Naive B cell (primary cell): ENCODE measurements around the gene TMPO. TPM values are rescaled to one million over a fixed set of nuclear protein-coding genes. Genes with fewer than 3 reads are reported as not detected.
"Not testable (repeated sequence)": the region's sequence is repeated elsewhere in the genome, so short reads cannot be mapped to it uniquely, and the experiment has no call there.

Source experiments
- ATAC-seq, 2 donors: fragments of 150-1000 bp; cut with Tn5 transposase; 2 replicates each; pipeline ENCODE4 v1.10.0; 2021; ENCODE audit warnings: low read depth in 2 of 2, mild to moderate bottlenecking in 2 of 2, moderate library complexity in 2 of 2
- DNase-seq: peaks from one replicate; pipeline ENCODE4 v3.0.0; 2022
- H3K27ac Mint-ChIP-seq, 6 donors: one replicate each; pipeline ENCODE4 v1.8.0; 2020 to 2022; ENCODE audit warnings: mild to moderate bottlenecking in 6 of 6, mixed read lengths in 6 of 6, moderate library complexity in 5 of 6, inconsistent platforms in 2 of 6
- H3K27me3 Mint-ChIP-seq, 3 donors: one replicate each; pipeline ENCODE4 v1.8.0; 2021 to 2022; ENCODE audit warnings: mixed read lengths in 3 of 3, mild to moderate bottlenecking in 1 of 3
- H3K36me3 Mint-ChIP-seq, 2 donors: one replicate each; pipeline ENCODE4 v1.8.0; 2020 to 2022; ENCODE audit warnings: mixed read lengths in 2 of 2, inconsistent platforms in 1 of 2, mild to moderate bottlenecking in 1 of 2
- H3K4me1 Mint-ChIP-seq, 3 donors: one replicate each; pipeline ENCODE4 v1.8.0; 2020 to 2022; ENCODE audit warnings: mixed read lengths in 3 of 3, inconsistent platforms in 1 of 3, mild to moderate bottlenecking in 1 of 3, moderate library complexity in 1 of 3
- H3K4me3 Mint-ChIP-seq, 8 donors: one replicate each; pipeline ENCODE4 v1.8.0; 2020 to 2022; ENCODE audit warnings: mild to moderate bottlenecking in 8 of 8, mixed read lengths in 8 of 8, moderate library complexity in 8 of 8, inconsistent platforms in 2 of 8
- H3K9me3 Mint-ChIP-seq, 7 donors: one replicate each; pipeline ENCODE4 v1.8.0; 2020 to 2022; ENCODE audit warnings: mixed read lengths in 7 of 7, mild to moderate bottlenecking in 5 of 7, inconsistent platforms in 2 of 7, moderate library complexity in 1 of 7
- polyA plus RNA-seq, 6 donors: library from polyadenylated mRNA; unstranded; fragments of 300-500 nt; fragmentation: Illumina TruSeq; gene quantifications; one replicate each; pipeline ENCODE4 v1.2.3, GENCODE V29; 2021; ENCODE audit warnings: low read depth in 6 of 6

Gene TMPO
- polyA plus RNA-seq, 6 donors from 2014 or later: 30.7 to 83.0 (median 77.8) TPM

GRCh38 chr12:98519257-98519907 is 4.0 kb downstream of the TMPO start:
- H3K27ac Mint-ChIP-seq: peak overlapping the region in 4 of 6 donors; percentile 37 to 91 (median 76)
- no peaks in the 10 kb centered on the region for H3K27me3 Mint-ChIP-seq

GRCh38 chr12:98530068-98530467 is 14.7 kb downstream of the TMPO start:
- H3K27me3 Mint-ChIP-seq: no peaks in the 10 kb centered on the region
- DNase-seq: no peak
- H3K4me1 Mint-ChIP-seq: peaks cover 0 to 21% (median 10%) of the 10 kb centered on the region in 3 donors
- H3K27ac Mint-ChIP-seq: peak overlapping the region in 1 of 6 donors; percentile 16
- H3K4me3 Mint-ChIP-seq: no peak overlapping the region
- ATAC-seq: no peak
- H3K9me3 Mint-ChIP-seq: no peaks in the 10 kb centered on the region
- H3K36me3 Mint-ChIP-seq: peaks cover 0 to 6% of the 10 kb centered on the region in 2 donors

More at GRCh38 chr12:98519257-98519907, 4.0 kb downstream of the TMPO start:
- peak overlapping the region in 7 of 8 donors; percentile 24 to 84 (median 62) for H3K4me3 Mint-ChIP-seq
- peaks cover 0 to 4% of the 10 kb centered on the region in 2 donors for H3K36me3 Mint-ChIP-seq
- DNase-seq (no peak), ATAC-seq (no peak)
- peaks cover 29 to 63% (median 40%) of the 10 kb centered on the region in 3 donors for H3K4me1 Mint-ChIP-seq
- H3K9me3 Mint-ChIP-seq: no peaks in the 10 kb centered on the region

GRCh38 chr12:98532687-98533304 is 17.4 kb downstream of the TMPO start:
- ATAC-seq: peak; percentile 56 to 57
- Mint-ChIP-seq H3K27me3 (no peaks in the 10 kb centered on the region), H3K36me3 (peaks cover 0 to 16% of the 10 kb centered on the region in 2 donors), H3K4me1 (peaks cover 0 to under 1% (median 0%) of the 10 kb centered on the region in 3 donors), H3K9me3 (no peaks in the 10 kb centered on the region), H3K4me3 (no peak overlapping the region), H3K27ac (no peak overlapping the region)
- DNase-seq: peak; percentile 44

- H3K27ac Mint-ChIP-seq: peak overlapping the region in 2 of 6 donors; percentile 49 to 79
- H3K9me3 Mint-ChIP-seq: no peaks in the 10 kb centered on the region
- ATAC-seq (no peak), DNase-seq (no peak)
- H3K4me1 Mint-ChIP-seq: no peaks in the 10 kb centered on the region
- H3K27me3 Mint-ChIP-seq: no peaks in the 10 kb centered on the region
- H3K36me3 Mint-ChIP-seq: peaks cover 0 to 22% of the 10 kb centered on the region in 2 donors
- no peak overlapping the region for H3K4me3 Mint-ChIP-seq
Measured at GRCh38 chr12:98533723-98534251, 18.4 kb downstream of the TMPO start.

- no peaks in the 10 kb centered on the region for H3K9me3 Mint-ChIP-seq
- peak overlapping the region in 2 of 6 donors; percentile 45 to 65 for H3K27ac Mint-ChIP-seq
- H3K4me3 Mint-ChIP-seq: no peak overlapping the region
- DNase-seq (no peak), ATAC-seq (no peak)
- no peaks in the 10 kb centered on the region for H3K27me3 Mint-ChIP-seq
- H3K36me3 Mint-ChIP-seq: peaks cover 0 to 25% of the 10 kb centered on the region in 2 donors
- no peaks in the 10 kb centered on the region for H3K4me1 Mint-ChIP-seq
Measured at GRCh38 chr12:98538031-98538430, 22.6 kb downstream of the TMPO start.

- H3K27me3 Mint-ChIP-seq: no peaks in the 10 kb centered on the region
- H3K9me3 Mint-ChIP-seq: no peaks in the 10 kb centered on the region
- no peak for ATAC-seq
- DNase-seq: no peak
- peaks cover 0 to 9% of the 10 kb centered on the region in 2 donors for H3K36me3 Mint-ChIP-seq
- no peak overlapping the region for H3K27ac Mint-ChIP-seq
- no peak overlapping the region for H3K4me3 Mint-ChIP-seq
- H3K4me1 Mint-ChIP-seq: no peaks in the 10 kb centered on the region
Measured at GRCh38 chr12:98543701-98544100, 28.3 kb downstream of the TMPO start.

- Mint-ChIP-seq H3K4me3 (no peak overlapping the region), H3K36me3 (peaks cover 0 to 9% of the 10 kb centered on the region in 2 donors), H3K9me3 (no peaks in the 10 kb centered on the region), H3K27me3 (no peaks in the 10 kb centered on the region), H3K4me1 (no peaks in the 10 kb centered on the region), H3K27ac (peak overlapping the region in 1 of 6 donors; percentile 39)
- DNase-seq: no peak
- no peak for ATAC-seq
Measured at GRCh38 chr12:98544751-98545150, 29.4 kb downstream of the TMPO start.

- Mint-ChIP-seq H3K27ac (no peak overlapping the region), H3K4me1 (no peaks in the 10 kb centered on the region), H3K27me3 (no peaks in the 10 kb centered on the region), H3K9me3 (no peaks in the 10 kb centered on the region), H3K4me3 (no peak overlapping the region), H3K36me3 (peaks cover 15 to 16% of the 10 kb centered on the region in 2 donors)
- DNase-seq: no peak
- no peak for ATAC-seq
Measured at GRCh38 chr12:98549371-98550110, 34.2 kb downstream of the TMPO start.

GRCh38 chr12:98551787-98552186 is 36.4 kb downstream of the TMPO start:
- H3K36me3 Mint-ChIP-seq: peaks cover 15 to 16% of the 10 kb centered on the region in 2 donors
- ATAC-seq: no peak
- no peaks in the 10 kb centered on the region for H3K27me3 Mint-ChIP-seq
- H3K4me1 Mint-ChIP-seq: peaks cover 0 to 3% (median 0%) of the 10 kb centered on the region in 3 donors
- no peak for DNase-seq
- H3K9me3 Mint-ChIP-seq: no peaks in the 10 kb centered on the region
- no peak overlapping the region for H3K4me3 Mint-ChIP-seq
- H3K27ac Mint-ChIP-seq: peak overlapping the region in 1 of 6 donors; percentile 86

- H3K27ac Mint-ChIP-seq, DNase-seq, H3K27me3 Mint-ChIP-seq, H3K36me3 Mint-ChIP-seq, ATAC-seq, H3K4me3 Mint-ChIP-seq, H3K4me1 Mint-ChIP-seq, H3K9me3 Mint-ChIP-seq: not testable (repeated sequence)
Measured at GRCh38 chr12:98558097-98558496, 42.7 kb downstream of the TMPO start.

GRCh38 chr12:98559666-98560065 is 44.3 kb downstream of the TMPO start:
- Mint-ChIP-seq H3K27ac (no peak overlapping the region), H3K9me3 (no peaks in the 10 kb centered on the region), H3K4me3 (no peak overlapping the region), H3K36me3 (no peaks in the 10 kb centered on the region), H3K4me1 (peaks cover 0 to 3% (median 0%) of the 10 kb centered on the region in 3 donors), H3K27me3 (no peaks in the 10 kb centered on the region)
- ATAC-seq (no peak), DNase-seq (no peak)

GRCh38 chr12:98561846-98562245 is 46.5 kb downstream of the TMPO start:
- no peaks in the 10 kb centered on the region for H3K36me3 Mint-ChIP-seq
- peaks cover 0 to 1% (median 0%) of the 10 kb centered on the region in 7 donors for H3K9me3 Mint-ChIP-seq
- no peaks in the 10 kb centered on the region for H3K27me3 Mint-ChIP-seq

GRCh38 chr12:98572010-98572409 is 56.6 kb downstream of the TMPO start:
- no peaks in the 10 kb centered on the region for H3K36me3 Mint-ChIP-seq
- no peaks in the 10 kb centered on the region for H3K27me3 Mint-ChIP-seq
- DNase-seq: no peak
- ATAC-seq: no peak
- H3K4me1 Mint-ChIP-seq: peaks cover 0 to under 1% (median 0%) of the 10 kb centered on the region in 3 donors
- no peak overlapping the region for H3K4me3 Mint-ChIP-seq
- H3K9me3 Mint-ChIP-seq: peaks cover 0 to 3% (median 0%) of the 10 kb centered on the region in 7 donors
- H3K27ac Mint-ChIP-seq: peak overlapping the region in 1 of 6 donors; percentile 2

More at GRCh38 chr12:98561846-98562245, 46.5 kb downstream of the TMPO start:
- H3K4me1 Mint-ChIP-seq: peaks cover 0 to 2% (median 0%) of the 10 kb centered on the region in 3 donors
- ATAC-seq (no peak), DNase-seq (no peak)
- H3K4me3 Mint-ChIP-seq: no peak overlapping the region
- H3K27ac Mint-ChIP-seq: peak overlapping the region in 1 of 6 donors; percentile 48
